Measurements from ENCODE around the gene KLHL30. TPM values are rescaled to one million over a fixed set of nuclear protein-coding genes. Genes with fewer than 3 reads are reported as not detected.

KLHL30 gene
- total RNA-seq, 1 donor from 2014 or later, result 22.0 TPM

DNA sequence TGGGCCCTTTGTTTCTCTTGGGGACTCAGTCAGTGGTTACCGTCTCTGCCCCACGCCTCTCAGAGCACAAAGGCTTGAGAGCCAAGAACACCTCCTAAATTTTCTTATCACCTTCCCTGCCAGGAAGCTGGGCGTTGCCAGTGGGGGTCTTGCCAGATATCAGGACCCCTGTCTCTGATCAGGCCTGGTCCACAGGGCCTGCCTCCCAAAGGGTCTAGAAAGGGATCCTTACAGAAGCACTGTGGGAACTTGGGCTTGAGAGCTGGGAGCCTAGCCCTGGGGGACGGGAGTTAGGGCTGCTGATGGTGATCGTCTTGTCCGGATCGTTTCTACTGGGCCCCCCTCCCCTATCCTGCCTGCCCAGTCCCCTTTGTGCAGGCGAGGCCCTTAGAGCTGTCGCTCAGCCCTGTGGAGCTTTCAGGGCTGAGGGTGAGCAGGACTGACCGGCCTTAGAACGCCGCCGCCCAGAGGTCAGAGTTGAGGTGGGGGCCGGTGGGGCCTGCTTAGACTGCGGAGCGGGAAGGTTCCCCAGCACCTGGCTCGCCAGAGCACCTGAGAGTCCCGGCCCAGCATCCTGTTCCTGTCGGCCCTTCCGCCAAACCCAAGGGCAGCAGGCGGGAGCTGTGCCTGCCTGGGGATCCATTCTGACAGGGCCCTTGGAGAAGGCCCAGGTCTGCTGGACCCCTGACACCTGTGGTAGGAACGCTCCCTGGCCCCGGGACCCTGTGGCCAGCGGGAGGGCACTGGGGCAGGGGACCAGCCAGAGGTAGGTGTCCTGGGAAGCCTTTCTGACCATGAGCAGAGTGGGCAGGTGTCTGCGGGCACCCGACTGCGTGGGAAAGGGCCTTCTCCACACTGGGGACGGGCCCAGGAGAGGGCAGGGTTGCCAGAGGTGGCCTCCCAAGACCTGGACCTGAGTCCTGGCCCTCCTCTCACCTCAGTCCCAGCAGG lies 37.4 kb upstream of the KLHL30 start:
- intact Hi-C loops (cut with micrococcal nuclease), result no loop called here
- no peak for ATAC-seq
- DNase-seq, result no peak

DNA sequence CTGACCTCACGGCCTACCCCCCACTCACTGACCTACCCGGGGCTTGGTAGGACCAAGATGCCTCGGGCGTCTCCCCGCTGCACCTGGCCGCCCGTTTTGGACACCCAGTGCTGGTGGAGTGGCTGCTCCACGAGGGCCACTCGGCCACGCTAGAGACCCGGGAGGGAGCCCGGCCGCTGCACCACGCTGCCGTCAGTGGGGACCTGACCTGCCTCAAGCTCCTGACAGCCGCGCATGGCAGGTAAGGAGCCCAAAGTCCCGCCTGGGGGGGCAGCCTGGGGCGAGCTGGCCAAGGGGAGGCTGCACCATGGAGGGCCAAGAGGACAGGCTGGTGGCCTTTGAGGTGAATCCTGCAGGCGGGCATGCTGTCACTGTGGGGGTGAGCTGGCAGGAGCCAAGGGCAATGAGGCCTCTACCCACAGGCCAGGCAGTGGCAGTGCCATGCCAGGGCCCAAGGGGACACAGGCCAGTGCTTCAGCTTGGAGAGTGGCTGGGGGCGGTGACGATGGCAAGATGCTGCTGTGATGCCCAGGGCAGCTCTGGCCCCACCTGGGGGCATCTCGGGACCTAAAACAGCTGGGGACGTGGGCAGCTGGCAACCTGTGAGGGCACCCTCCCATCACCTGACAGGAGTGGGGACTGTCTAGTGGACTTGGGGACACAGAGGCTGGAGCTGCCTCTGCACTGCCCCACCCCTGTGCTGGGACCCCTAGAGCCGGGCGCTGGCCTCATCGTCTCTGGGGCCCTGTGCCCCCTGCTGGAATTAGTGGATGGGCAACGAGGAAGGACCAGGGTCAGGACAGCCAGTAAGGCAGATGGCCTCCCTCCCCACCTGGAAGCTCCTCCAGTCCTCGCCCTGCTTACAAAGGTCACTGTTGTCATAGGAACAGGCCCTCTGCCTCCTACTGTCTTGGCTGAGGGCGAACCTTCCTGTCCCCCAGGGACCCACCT lies 36.3 kb upstream of the KLHL30 start:
- intact Hi-C loops (cut with micrococcal nuclease), result no loop called here
- no peak for ATAC-seq
- DNase-seq, result no peak

DNA sequence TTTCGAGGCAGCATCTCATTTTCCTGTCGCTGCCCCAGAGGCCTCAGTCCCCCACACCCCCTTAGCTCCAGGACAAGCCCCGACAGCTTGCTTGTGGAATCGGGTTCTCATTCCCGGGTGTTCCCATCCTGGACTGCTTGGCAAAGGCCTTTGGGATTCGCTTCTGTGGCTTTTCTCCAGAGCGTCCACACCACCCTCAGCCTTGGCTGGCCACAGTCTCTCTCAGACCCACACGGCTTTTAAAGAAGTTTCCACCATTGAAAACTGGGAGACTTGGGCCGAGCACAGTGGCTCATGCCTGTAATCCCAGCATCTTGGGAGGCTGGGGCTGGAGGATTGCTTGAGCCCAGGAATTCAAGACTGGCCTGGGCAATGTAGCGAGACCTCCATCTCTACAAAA lies 35.6 kb upstream of the KLHL30 start:
- ATAC-seq (no peak), DNase-seq (no peak)
- intact Hi-C loops (cut with micrococcal nuclease), result no loop called here

DNA sequence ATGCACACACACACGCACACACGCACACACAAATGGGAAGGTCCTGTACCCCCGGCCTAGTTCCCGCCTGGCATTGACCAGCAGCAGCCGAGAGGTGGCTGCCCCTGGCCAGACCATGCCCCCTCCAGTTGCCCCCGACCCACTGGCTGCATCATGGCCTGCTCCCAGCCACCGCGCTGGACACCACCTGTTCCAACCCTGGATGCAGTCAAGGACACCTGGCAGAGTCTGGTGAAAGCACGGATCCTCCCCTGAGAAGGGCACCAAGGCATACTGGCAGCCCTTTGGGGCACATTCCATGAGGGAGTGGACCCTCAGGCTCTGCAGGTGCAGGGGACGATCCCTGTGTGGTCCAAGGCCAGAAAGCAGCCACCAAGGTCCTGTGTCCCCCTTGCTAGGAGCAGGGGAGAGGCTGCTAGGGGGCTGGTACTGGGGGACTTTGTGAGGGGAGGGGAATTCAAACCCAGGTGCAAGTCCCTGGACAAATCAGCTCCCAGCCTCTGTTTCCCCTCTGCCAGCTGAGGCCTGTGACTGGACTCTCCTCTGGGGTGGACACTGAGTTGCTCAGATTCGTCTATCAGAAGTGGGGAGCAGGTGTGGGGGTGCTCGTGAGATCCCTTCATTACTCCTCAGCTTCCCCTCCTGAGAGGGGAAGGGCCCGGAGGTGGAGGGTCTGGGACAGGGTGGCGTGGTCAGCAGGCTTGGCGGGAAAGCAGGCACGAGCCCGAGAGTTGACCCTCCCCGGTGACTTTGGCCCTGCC lies 34.8 kb upstream of the KLHL30 start:
- no peak for ATAC-seq
- DNase-seq, result no peak
- intact Hi-C loops (cut with micrococcal nuclease), result no loop called here

GRCh38 chr2:238104226-238104690 lies 34.2 kb upstream of the KLHL30 start:
- peak; percentile 27 for DNase-seq
- intact Hi-C loops (cut with micrococcal nuclease), result no loop called here
- ATAC-seq, result no peak

- no peak for ATAC-seq
These were observed 33.6 kb upstream of the KLHL30 start for GRCh38 chr2:238104691-238105371.

DNA sequence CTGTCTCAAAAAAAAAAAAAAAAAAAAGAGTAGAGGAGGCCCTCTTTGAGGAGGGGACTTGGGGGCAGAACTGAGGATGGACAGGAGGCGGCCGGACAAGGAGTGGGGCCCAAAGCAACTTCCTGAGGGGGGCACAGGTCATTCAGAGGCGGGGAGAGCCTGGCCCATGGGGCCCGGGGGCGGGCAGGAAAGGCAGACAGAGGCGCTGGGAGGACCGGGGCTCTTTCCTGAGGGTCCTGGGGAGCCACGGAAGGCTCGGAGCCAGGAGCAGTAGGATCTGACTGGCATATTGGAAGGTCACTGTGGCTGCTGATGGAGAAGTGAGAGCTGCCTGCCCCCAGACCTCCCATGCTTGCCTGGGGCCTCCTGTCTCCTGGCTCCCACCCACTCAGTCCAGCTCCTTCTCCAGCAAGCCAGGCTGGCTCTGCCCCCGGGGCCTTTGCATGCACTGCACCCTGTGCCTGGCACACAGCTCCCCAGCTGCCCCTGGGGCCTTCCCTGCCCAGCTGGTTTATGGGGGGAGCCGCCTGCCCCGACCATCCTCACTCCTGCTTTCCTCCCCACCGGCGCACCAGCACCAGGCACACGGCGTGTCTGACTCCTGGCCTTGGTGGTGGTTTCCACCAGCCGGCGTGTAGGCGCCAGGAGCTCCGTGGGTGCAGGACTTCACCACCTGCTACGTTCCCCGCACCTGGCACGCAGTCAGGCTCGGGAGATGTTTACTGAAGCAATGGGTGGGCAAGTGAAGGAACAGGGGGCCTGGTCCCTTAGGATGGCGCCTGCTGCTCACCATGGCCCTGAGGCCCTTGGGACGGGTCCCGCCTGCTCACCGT lies 32.7 kb upstream of the KLHL30 start:
- ATAC-seq (no peak), DNase-seq (peak; percentile 24)
- intact Hi-C loops (cut with micrococcal nuclease), result no loop called here

More at GRCh38 chr2:238104691-238105371, 33.6 kb upstream of the KLHL30 start:
- intact Hi-C loops (cut with micrococcal nuclease), result no loop called here
- no peak for DNase-seq

GRCh38 chr2:238106339-238106697 lies 32.1 kb upstream of the KLHL30 start:
- DNase-seq (peak; percentile 16), ATAC-seq (no peak)
- intact Hi-C loops (cut with micrococcal nuclease), result no loop called here

DNA sequence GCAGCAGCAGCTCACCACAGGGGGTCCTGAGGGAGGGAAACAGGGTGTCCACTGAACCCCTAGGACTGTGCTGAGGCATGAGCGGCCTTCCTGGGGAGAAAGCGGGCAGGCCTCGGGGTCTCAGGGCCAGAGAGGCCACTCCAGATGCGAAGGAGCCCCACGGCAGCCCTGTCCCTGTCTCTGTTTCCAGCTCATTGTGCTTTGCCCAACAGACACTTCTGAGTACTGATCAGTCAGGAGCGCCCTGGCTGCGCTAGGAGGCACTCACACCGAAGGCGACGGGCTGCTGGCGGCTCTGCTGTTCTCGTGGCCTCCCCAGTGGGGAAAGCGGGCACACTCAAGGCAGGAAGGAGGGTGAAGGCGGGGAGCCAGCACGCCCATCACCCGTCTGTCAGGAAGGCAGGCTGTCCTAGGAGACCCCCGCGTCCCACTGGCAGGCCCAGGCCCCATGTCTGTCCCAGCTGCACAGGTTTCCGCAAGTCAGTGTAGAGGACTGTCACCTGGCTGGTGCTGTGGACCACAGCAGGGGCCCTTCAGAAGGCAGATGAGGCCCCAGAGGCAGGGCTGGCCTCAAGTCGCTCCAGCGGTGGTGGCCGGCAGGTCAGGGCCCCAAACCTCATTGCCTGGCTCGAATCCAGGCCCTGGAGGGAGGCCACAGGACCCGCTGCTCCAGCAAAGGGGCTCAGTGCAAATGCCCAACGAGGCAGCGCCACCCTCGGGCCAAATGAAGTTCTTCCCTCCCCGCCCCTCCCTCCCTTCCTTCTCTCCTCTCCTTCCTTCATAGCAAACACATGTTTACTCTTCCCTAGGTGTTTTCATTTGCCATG lies 31.6 kb upstream of the KLHL30 start:
- DNase-seq (peak; percentile 26), ATAC-seq (no peak)
- intact Hi-C loops (cut with micrococcal nuclease), result no loop called here

- ATAC-seq (no peak), DNase-seq (peak; percentile 23)
- intact Hi-C loops (cut with micrococcal nuclease), result no loop called here
These were observed 30.7 kb upstream of the KLHL30 start for GRCh38 chr2:238107525-238108422.

DNA sequence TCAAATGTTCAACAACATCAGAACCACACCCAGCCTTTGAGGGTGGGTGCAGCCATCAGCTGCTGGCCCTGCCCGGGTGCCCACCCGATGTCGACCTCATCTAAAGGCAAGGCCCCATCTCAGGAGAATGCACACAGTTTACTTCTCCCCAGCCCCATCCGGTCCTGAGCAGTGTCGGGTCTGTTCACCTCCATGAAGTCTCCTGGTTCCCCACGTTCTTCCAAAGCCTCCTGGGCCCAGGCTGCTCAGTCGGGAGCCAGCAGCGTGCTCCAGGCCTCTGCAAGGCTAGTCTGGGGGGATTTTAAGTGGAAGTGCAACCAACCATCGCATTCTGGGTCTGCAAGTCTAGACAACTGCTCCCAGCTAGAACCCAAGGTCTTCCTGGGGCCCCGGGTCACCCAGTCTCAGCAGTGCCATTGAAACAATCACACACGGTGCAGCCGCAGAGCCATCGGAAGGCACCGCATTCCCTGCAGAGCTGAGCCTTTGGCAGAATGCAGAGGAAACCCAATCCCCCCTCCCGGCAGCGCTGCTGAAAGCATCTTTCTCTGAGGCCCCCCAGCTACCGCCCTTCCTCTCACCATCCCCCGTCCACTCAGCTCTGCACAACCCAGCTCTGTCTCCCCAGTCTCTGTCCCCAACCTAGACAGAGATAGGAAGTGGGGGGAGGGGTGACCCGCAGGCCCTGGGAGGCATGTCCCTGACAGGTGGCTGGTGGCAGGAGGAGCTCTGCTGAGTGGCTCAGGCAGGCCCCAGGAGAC lies 29.9 kb upstream of the KLHL30 start:
- DNase-seq (peak; percentile 23), ATAC-seq (peak; percentile 43)
- intact Hi-C loops (cut with micrococcal nuclease), result no loop called here

DNA sequence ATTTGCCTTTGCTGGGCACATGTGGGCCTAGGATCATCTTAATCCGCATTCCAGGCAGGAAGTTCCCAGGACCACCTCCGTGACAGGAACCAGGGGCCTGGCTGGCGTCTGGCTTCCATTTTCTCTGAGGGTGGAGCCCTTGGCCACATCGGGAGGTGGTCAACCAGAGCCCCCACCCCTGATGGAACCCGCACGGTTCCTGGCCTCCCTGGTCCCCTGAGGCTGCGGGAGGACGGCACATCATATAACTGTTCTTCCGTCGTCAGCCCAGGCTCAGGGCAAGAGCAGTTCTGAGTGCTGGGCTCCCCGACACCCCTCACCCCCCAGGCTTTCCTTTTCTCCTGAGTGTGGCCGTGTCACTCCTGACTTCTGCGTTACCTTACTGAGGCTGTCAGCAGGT lies 24.9 kb upstream of the KLHL30 start:
- intact Hi-C loops (cut with micrococcal nuclease), result no loop called here
- no peak for DNase-seq
- ATAC-seq, result no peak

DNA sequence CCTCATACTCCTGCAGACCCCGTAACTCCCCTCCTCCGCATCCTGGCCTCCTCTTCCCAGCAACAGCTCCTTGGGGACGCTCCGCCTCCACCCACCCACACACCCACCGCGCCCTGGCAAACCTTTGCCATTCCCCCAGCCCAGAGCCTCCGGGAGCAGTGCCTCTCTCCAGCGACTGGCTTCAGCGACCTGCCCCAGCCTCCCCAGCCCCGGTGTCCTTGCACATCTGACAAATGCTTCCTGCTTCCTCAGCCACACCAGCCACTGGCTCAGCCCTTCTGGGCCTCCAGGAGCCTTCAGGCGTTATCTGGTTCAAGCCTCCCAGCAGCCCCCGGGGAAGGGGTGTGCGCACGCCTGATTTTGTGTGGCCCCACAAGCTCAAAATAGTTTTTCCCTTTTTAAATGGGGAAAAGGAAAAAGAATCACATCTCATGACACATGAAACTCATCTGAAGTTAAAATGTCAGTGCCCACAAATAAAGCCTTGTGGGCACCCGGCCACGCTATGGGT lies 24.1 kb upstream of the KLHL30 start:
- no peak for ATAC-seq
- intact Hi-C loops (cut with micrococcal nuclease), result no loop called here
- DNase-seq, result no peak

GRCh38 chr2:238114851-238115660 lies 23.4 kb upstream of the KLHL30 start:
- intact Hi-C loops (cut with micrococcal nuclease), result no loop called here
- no peak for ATAC-seq
- no peak for DNase-seq

Measured in left ventricle myocardium superior (tissue), 1 donor.